Stimulated activated CD4-positive, alpha-beta T cell treated with anti-CD3 and anti-CD28 coated beads, Interleukin-12 subunit alpha, Interleukin-12 subunit beta, amount 100 ng/mL, for 4 hours (primary cell): ENCODE results near the gene PUS7L.
"Not testable (repeated sequence)": the region's sequence is repeated elsewhere in the genome, so short reads cannot be mapped to it uniquely, and the experiment has no call there.

Experiments
- DNase-seq: peaks from one replicate; pipeline ENCODE4 v3.0.0-alpha.2; 2020

Gene PUS7L

DNA sequence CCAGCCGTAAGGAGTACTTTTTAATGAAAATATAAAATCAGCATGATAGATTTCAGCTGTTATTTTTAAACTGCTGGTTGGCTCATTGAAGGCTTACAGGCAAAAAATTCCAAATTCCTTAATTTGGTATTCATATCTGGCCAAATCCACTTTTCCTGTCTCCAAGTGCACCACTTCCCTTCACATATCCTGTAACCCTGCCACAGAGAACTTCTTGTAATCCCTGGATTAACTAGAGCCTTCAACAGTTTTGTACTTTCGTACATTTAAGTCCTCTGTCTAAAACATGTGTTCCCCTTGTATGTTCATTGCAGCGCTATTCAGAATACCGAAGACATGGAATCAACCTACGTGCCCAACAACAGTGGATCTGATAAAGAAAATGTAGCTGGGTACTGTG is 9.6 kb downstream of the PUS7L start:
- no peak for DNase-seq

DNA sequence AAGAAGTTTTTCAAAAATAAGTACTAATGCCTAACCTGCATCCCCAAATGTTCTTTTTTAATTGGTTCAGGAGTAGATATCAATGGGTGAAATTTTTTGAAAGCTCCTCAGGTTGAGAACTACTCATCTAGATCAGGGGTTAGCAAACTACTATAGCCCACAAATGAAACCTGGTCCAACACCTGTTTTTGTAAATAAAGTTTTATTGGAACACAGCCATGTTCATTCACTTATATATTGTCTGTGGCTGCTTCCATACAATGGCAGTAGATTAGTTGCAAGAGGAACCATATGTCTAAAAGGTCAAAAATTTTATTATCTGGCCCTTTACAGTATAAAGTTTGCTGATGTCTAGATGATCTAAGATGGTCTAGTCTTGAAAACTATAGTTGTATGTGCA is 13.8 kb downstream of the PUS7L start:
- DNase-seq = no peak

DNA sequence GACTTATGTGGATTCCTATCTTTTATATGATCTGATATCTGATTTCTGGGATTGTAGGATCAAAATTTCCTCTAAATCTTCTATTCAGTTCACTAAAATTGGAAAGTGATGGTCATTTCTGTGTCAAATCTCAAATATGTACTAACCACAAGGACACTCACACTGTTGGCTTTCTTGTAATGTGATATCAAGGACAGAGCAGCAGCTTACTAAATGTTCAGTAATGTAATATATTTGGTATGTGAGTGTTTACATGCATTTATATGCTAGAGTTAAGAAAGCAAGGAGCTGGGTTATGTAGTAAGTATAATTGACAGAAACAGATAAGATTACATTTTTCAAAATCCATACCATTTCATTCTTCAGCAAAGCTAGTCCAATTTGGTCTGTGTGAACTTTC is 16.5 kb downstream of the PUS7L start:
- no peak for DNase-seq

DNA sequence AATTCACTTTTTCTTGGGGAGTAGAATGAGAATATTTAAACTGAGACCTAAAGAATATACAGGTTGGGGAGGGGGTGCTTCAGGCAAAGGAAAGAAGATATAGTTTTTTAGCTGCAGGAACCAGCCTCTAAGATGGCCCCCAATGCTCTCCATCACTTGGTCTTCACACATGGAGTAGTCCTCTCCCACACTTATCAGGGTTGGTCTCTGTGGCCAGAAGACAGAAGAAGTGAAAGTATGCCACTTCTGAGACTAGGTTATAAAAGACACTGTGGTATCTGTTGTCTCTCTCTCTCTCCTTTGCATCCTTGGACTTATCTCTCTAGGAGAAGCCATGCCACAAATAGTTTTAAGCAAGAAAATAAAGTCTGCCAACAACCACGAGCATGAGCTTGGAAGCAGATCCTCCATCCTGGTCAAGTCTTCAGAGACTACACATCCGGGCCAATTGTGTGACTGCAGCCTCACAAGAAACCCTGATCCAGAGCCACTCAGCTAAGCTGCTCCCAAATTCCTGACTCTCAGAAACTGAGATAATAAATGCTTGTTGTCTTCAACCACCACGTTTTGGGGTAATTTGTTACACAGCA is 18.0 kb downstream of the PUS7L start:
- DNase-seq = no peak

DNA sequence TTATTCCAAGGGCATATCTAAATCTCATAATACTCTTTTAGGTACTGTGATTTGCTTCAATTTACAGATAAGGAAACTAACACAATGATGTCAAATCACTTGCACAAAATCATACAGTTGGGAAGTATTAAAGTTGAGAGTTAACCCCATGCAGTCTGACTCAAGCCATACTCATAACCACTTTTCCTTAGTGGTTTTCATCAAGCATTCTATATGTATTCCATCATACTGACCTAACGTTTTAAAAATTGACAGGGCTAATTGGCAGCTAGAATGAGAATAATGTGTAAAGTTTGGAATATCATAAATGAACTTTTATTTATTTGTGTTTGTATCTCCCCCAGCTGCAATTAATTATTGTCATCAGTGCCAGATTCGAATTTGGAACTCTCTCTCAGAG is 20.9 kb downstream of the PUS7L start:
- DNase-seq = no peak

DNA sequence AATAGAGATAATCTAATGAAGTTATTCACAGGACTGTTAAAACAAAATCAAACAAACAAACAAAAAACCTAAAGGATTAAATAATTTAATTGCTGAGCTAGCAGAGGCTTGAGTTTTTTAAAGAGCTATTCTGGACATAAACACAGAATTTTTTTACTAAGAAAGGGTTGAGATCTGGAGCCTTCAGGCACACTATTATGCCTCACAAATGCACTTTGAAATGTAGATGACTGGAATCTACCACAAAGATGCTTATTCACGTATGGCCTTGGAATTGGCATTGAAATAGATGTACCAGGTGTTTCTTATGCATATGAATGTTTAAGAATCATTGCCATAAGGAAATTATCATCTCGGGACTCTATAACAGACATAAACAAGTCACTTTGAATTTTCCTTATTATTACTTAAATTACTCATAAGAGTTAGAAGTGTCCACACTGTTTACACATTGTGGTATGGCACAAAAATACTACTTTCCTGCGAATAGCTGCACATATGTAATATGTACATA is 21.6 kb downstream of the PUS7L start:
- DNase-seq = no peak

DNA sequence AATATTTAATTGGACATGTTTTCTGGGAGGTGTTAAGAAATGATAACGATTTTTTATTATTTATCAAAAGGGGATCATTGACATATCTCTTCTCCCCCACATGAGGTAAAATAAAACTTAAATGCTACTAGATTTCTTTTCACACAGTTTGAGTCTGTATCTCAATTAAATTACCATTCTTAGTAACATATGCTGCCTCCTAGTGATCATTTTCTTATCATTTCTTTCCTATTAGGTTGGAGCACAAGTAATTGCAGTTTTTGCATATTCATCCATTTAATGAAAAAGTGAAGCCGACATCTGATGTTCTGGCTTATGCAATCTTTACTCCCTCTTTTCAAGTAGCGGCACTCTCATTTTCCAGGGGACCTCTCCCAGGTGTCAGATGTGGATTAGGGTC is 24.9 kb downstream of the PUS7L start:
- no peak for DNase-seq

DNA sequence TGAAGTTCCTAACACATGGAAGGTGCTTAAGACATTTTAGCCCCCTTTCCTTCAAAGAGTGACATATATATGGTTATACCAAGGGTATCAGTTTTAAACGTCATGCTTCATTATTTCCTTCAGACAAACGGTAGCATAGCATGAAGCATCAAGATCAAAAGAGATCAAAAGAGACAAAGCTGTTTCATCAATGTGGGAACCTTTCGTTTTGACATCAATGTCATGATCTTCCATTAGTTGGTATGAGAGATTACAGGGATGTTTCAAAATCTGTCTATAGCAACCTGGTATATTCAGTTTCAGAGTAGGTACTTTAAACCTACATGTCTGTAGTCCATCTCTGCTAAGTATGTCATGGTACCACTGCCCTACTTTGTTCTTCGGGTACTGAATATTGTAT is 28.3 kb downstream of the PUS7L start:
- DNase-seq = no peak

DNA sequence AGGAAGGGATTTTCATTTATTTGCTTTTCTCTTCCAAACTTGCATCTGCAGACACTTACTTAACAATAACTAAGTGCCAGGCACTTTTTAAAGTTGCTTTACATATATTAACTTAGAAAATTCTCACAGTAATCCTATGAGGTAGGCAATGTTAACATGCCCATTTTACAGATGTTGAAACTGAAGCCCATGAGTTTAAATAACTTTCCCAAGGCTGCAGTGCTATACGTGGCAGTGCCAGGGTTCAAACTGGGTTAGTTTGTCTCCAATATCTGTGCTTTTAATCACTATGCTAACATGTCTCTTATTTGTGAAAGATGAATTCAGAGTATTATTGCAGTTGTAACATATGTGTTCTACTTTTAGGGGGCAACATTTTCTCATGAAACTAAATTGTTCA is 29.9 kb downstream of the PUS7L start:
- DNase-seq = no peak

DNA sequence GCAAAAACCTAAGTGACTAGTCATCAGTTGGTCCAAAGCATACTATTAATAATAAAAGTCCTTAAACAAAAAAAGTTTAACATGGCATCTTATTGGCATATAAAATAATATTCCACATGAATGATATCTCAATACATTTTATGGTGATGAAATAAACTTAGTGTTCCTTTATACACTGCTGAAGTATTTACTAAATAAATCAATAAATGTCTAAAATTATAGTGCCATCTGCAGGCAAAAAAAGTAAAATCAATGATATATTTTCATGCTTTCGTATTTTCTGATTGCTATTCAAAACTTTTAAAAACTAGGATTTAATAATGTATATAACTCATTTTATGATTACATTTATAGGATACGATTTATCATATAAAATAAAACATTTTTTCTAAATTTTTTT is 30.5 kb downstream of the PUS7L start:
- no peak for DNase-seq

DNA sequence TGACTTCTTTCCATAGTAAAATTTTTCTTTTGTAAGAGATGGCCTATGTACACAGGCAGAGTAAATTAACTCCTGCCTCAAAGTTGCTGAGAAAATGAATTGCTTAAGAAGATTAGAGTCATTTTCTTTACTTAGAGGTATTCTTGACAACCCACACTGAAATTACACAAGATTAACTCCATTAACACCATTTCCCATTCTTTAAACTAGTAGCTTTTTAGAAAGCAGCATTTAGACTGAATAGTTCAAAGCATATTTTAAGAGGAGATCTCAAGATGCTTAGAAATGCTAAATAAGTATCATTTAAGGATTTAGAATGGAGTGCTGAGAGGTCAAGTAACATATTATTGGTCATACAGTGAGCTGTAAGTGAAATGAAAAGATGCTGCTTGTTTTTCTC is 35.5 kb downstream of the PUS7L start:
- DNase-seq = no peak

DNA sequence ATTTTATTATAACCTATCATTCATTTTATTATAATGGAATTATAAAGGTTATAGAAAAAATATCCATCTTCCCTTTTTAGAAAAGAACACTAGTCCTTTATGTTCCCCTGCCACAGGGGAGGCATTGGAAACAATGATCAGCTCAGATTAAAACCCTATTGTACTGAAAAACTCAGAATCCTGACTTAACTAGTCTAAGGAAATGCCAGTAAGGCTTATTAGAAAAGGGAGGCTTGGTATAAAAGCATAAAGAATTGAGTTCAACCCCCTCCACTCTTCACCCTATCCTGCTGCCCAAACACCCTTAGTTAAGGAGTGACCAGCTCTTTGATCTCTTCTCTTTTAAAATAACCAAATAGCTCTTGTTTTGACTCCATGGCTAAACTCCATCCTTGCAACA is 36.0 kb downstream of the PUS7L start:
- no peak for DNase-seq

DNA sequence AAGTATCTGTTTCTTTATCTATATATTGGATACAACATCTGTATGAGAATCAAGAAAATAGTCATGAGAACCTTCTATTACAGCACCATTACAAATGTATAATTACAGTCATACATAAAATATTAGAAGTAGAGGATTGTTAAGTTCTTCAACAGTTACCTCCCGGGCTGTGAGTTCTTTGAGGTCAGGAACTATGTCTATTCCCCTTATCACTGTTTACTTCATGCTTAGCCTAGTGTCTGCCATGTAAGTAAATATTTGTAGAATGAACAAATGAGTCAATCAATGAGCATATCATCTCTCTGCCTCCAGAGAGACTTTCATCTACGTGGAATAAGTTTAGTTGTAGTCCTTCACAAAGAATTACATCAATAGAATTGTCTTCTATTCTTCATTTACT is 47.2 kb downstream of the PUS7L start:
- DNase-seq = no peak

DNA sequence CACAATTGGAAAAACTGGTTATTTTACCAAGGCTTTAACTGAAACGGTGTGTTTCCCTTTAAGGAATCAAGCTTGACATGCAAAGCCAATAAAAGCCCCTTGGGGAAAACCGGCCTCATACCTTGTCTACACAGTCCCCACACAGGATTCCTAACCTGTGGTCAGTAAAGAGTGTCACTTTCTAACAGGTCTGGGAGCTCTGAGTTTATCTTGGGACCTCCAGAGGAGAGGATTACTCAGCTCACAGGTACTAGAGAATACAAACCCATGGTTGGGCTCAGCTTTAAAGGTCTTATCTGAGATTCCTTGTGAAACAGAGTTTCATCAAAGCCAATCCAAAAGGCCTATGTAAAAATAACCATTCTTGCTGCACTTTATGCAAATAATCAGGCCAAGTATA is 54.8 kb downstream of the PUS7L start:
- DNase-seq = not testable (repeated sequence)

DNA sequence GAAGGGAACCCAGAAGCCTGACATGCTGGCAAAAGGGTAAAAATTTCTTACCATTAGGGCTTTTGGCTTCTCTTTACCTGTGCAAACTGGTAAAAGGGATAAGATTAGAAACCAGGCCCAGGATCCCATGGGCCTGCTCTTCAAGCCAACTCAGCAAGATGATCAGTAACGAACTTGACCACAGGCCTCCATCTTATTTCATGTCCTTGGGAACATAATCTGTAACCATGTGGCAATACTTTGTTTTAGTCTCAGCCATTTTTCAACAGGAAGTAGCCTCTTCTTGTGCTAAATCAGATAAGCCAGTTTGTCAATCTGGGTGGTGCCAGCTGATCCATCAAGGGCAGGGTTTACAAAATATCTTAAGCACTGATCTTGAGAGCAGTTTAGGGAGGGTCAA is 57.4 kb downstream of the PUS7L start:
- DNase-seq = not testable (repeated sequence)

DNA sequence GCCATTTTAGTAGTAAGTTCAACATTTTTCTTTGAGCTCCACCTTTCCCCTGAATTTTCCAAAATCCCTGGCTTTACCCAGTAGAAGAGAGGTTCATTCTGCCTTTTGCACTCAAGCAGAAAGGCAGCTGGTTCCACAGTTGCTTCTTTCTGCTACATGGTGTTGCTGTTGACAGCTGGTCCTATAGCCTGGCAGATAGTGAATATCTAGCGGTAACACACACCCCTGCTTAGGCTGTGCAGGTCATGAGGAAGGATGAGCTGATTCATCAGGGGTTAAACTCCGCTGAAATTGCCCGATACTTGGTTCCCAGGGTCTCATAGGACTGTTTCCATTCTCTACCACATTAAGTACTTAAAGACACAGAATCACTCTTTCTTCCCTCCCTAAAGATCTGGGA is 62.4 kb downstream of the PUS7L start:
- no peak for DNase-seq

DNA sequence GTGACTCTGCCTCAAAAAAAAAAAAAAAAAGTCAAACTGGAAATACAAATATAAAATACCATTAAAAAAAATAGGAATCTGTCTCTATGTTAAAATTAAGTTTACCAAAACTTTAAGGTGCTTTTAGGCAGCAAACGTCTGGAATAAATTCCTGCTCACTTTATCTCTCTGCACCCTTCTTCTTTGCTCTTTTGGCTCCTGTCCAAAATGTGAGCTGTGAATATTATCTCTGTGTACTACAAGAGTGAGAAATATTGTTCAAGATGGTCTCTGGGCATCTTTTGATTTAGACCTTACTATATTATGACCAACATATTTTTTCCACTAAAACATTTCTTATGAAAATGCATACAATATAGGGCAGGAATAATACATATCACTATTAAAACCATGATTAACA is 63.7 kb downstream of the PUS7L start:
- DNase-seq = no peak

DNA sequence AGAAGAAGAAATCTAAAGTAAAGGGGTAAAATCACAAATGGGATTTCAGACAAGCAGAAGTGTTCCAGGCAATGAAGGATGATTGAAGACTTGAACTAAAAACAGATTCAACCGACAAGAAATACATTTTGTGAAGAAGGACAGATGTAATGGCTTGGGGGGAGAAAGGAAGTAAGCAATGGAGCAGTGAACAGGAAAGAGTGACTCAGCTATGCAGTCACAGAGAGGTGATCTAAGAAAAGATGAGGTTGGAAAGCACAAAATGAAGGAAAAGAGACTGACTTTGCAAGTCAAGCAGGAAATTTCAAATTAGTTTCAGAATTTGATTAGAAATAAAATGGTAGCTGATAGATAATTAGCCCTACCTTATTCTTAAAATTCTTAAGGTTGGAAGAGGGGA is 66.5 kb downstream of the PUS7L start:
- no peak for DNase-seq

DNA sequence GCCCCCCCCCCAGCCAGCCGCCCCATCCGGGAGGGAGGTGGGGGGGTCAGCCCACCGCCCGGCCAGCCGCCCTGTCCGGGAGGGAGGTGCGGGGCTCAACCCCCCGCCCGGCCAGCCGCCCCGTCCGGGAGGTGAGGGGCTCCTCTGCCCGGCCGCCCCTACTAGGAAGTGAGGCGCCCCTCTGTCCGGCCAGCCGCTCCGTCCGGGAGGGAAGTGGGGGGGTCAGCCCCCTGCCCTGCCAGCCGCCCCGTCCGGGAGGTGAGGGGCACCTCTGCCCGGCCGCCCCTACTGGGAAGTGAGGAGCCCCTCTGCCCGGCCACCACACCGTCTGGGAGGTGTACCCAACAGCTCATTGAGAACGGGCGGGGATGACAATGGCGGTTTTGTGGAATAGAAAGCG is 73.1 kb downstream of the PUS7L start:
- not testable (repeated sequence) for DNase-seq

DNA sequence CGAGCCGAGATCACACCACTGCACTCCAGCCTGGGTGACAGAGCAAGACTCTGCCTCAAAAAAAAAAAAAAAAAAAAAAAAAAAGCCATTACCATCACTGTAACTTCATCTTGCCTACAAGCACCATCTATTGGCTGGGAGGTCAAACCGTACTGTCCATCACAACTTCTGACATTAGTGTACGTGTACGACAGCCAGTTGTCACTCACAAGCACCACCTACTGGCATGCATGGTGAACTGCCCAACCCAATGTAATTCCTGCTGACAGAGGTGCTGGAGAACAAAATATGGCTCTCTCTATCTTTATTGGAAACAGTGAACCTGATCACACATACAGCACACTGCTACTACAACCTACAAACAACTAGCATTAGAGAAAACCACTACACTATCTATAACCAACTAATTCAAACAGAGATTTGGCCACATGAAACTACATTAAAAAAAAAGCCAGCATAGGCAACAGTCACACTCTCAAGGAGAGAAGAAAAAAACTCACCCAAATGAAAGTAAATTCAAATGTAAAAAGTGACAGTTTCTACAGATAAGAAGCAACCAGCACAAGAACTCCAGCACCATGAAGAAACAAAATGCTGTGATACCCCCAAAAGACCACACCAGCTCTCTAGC is 82.3 kb downstream of the PUS7L start:
- DNase-seq = no peak

DNA sequence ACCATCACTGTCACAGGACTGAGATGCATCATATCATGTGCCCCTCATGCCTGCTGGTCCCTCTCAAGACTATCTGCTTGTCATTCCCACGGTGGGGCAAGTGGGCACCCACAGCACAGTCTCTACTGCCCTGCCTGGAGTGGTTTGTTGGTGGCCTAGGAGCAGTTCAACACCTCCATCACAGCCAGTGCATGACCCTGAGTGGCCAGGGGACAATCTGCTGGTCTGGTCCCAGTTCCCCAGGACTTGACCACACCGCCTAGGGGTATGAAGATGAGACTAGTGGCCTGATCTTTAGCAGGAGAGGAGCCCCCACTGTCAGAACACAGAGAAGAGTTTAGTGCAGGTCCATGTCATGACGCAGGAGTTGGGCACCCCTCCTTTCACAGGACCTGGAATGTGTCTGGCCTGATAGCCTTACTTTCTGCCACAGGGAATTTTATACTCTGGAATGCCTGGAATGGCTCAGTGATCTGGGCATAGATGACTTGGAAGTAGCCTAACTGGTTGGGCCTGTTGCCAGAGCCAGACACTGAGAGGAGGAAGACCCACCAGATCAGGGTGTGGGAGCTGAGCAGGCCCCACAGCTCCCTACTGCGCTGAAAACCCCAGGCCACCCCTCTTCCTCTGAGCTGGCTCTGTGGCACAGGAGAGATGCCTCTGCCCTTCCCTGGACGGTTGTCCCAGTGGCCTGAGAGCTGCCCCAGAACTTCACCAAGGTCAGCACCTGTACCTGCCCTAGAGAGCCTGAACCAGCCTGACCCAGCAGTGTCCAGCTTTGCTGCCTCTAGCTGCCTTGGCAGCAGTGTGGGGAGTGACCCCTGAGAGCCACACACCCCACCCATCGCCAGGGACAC is 83.3 kb downstream of the PUS7L start:
- DNase-seq = no peak

DNA sequence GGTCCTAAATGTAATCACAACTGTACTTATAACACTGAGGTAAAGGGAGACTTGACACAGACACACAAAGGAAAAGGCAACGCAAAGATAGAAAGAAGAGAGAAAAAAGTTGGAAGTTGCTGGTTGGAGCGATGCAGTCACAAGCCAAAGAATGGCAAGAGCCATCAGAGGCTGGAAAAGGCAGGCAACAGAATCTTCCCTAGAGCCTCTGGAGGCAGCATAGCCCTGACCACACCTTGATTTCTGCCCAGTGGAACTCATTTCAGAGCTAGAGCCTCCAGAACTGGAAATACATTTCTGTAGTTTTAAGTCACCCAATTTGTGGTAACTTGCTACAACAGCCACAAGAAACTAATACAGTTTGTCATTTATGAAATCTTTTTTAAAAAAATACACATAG is 89.2 kb downstream of the PUS7L start:
- DNase-seq = no peak
